SHP77 treated with DMSO at 0.1 percent for 48 hours (cell line): ENCODE data around the gene THAP4.
"Not testable (repeated sequence)": the region's sequence is repeated elsewhere in the genome, so short reads cannot be mapped to it uniquely, and the experiment has no call there.

Source experiments
- DNase-seq: peaks from one replicate; lab custom pipeline; 2025; lab: John Stamatoyannopoulos, UW

THAP4 gene

GRCh38 chr2:241584436-241584835 is 52.5 kb downstream of the THAP4 start:
- no peak for DNase-seq

- no peak for DNase-seq
Observed at GRCh38 chr2:241582806-241583205, 54.2 kb downstream of the THAP4 start.

DNA sequence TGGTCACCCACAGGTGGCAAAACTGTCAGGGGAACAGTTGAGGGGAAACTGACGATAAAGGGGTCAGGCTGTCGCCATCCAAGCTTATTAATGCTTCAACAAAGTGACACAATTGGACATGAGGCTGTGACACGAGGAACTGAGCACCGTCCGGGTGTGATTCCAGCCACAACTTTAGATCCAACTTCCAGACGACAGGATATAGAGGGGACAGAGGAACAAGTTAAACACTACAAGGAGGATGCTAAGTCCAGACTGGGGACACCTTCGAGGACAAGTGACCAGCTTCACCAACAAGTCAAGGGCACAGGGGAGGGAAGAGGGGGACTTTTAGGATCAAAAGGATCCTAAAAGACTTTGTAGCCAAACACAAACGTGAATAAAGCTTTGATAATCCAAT is 54.6 kb downstream of the THAP4 start:
- DNase-seq = no peak

DNA sequence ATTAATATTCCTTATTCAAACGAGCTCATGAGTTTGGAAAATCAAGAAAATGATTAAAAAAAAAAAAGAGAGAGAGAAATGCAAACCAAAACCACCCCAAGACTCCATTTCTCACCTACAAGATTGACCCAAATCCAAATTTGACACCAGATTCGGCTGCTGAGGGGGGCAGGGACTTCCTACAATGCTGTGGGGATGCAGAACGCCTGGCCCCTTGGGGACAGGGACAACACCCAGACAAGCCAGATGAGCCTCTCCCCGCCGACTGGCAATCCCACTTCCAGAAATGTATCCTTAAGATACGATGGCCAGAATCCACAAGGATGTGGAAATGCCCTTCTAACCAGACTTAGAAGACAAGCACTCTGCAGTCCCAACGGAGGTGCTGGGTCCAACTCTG is 57.7 kb downstream of the THAP4 start:
- no peak for DNase-seq

GRCh38 chr2:241577413-241578122 is 59.4 kb downstream of the THAP4 start:
- DNase-seq = no peak

DNA sequence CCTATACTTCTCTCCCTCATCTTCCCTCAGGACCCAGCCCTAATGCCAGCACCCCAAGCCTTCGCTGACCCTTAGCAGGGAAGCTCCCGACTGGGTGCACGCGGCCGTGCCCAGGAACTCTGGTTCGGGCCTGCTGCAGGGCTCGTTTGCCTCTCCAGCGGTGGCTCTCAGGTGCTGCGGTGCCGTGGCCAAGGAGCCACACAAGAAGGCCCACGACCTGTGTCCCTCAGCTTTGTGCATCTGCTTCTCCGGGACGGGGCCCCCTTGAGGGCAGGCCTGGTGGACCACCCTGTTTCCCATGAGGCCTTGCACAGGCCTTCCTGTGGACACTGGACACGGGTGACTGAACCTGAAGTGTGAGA is 60.7 kb downstream of the THAP4 start:
- DNase-seq = no peak

- DNase-seq = no peak
Observed at GRCh38 chr2:241575624-241576292, 61.2 kb downstream of the THAP4 start.

DNA sequence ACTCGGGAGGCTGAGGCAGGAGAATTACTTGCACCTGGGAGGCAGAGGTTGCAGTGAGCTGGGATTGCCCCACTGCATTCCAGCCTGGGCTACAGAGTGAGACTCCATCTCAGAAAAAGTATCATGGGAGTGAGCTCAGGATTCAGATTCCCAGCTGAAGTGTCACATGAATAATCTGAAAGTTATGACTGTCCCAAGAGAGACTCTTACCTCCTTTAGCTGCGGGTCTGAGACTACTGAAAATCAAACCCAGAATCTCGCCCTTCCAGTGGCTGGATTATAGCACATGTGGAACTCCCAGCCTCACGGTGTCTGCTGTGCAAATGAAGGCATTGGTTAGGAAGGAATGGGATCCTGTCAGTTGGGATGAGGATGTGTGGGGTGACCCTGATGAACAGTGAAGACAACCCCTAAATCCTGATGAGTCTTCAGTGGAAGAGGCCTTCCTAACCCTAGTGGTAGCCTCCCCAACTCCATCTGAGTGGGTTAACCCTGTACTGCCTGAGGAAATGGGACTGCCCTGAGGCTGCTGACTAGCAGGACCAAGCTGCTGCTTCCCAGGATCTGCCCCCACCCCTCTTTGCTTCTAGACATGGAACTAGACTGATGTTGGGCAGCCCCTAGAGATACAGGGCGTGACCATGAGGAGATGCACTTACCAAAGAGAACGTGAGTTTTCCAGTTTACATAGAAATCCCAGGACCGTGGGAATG is 61.9 kb downstream of the THAP4 start:
- DNase-seq = no peak

DNA sequence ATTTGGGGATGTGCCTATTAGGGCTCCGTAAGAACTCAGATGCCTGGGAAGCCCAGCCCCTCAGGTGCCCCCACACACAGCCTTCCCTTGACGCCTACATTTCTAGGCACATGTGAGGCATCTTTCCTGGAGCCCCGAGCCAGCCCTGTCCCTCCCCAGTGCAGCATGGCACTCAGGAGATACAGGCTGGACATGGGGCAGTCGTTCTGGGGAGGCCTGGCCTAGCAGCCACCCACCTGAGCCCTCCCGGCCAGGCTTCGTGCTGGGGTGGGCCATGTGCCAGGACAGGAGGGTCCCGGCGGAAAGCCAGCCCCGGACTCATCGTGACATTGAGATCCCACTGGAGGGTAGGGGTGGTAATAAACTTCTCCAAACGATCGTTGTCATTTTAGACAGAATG is 63.2 kb downstream of the THAP4 start:
- DNase-seq = no peak

DNA sequence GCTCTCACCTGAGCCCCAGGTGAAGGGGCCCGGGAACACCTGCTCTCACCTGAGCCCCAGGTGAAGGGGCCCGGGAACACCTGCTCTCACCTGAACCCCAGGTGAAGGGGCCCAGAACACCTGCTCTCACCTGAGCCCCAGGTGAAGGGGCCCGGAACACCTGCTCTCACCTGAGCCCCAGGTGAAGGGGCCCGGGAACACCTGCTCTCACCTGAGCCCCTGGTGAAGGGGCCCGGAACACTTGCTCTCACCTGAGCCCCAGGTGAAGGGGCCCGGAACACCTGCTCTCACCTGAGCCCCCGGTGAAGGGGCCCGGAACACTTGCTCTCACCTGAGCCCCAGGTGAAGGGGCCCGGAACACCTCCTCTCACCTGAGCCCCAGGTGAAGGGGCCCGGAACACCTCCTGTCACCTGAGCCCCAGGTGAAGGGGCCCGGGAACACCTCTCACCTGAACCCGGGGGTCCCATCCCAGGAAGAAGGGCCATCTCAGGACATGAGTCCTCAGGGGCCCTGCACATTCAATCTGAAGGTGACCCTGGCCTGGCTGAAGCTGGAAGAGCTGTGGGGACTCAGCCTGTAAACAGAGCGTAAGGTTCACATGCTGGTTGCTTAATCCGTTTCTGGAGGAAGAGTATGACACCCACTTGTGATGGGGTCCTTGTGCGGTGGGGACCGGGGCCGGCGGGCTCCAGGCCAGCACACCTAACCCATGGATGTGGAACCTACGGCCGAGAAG is 63.9 kb downstream of the THAP4 start:
- not testable (repeated sequence) for DNase-seq

GRCh38 chr2:241571821-241572620 is 64.9 kb downstream of the THAP4 start:
- no peak for DNase-seq

- no peak for DNase-seq
Observed at GRCh38 chr2:241570961-241571581, 65.9 kb downstream of the THAP4 start.

DNA sequence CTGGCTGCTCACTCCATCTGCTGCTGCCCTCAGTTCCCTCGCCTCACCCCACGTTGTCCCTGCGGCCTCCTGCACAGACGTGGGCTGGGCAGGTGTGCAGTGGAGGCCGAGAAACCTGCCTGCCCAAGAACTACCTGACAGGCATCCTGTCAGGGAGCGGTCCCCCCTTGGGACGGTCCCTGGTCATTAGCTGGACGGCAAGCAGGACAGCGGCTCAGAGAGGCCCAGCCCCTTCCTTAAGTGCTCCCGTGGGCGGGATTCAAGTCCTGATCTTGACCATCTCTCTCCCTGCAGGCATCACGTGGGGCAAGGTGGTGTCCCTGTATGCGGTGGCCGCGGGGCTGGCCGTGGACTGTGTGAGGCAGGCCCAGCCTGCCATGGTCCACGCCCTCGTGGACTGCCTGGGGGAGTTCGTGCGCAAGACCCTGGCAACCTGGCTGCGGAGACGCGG is 67.1 kb downstream of the THAP4 start:
- DNase-seq = no peak

DNA sequence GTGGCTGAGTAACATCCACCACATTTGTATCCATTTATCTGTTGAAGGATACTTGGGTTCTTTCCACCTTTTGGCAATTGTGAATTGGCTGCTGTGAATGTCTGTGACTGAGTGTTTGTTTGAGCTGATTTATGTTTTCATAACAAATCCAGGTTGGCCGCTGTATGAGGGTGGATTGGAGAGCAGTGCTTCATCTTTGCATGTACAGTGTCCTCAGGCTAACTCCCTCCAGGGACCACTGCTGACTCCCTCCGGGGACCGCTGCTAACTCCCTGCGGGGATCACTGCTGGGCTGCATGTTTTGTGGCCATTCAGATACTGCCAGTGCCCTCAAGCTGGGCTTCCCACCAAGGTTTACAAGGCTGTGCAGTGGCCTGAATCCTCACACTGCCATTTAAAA is 68.2 kb downstream of the THAP4 start:
- no peak for DNase-seq

GRCh38 chr2:241567776-241568175 is 69.2 kb downstream of the THAP4 start:
- DNase-seq = no peak

DNA sequence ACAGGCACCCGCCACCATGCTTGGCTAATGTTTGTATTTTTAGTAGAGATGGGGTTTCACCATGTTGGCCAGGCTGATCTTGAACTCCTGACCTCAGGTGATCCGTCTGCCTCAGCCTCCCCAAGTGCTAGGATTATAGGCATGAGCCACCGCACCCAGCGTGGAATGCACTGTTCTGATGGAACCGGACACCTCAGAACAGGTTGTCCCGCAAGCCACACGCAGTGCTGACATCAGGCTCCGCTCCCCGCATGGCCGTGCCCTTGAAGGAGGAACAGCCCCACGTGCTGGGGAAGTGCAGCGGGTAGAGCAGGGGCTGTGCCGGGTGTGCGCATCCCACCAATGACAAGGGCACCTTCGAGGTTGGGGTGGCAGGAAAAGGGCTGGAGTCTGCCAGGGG is 69.7 kb downstream of the THAP4 start:
- not testable (repeated sequence) for DNase-seq

DNA sequence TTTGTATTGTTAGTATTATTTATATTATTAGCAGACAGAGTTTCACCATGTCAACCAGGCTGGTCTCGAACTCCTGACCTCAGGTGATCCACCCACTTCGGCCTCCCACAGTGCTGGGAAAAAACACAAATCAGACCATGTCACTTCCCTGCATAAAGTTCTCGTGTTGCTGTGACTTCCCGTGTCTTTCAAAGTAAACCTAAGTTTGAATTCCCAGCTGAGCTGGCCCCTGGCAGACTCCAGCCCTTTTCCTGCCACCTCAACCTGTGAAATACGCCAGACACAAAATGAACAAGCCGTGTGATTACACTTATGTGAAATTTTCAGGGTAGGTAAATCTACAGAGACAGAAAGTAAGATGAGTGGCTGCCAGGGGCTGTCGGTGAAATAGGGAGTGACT is 70.5 kb downstream of the THAP4 start:
- no peak for DNase-seq

DNA sequence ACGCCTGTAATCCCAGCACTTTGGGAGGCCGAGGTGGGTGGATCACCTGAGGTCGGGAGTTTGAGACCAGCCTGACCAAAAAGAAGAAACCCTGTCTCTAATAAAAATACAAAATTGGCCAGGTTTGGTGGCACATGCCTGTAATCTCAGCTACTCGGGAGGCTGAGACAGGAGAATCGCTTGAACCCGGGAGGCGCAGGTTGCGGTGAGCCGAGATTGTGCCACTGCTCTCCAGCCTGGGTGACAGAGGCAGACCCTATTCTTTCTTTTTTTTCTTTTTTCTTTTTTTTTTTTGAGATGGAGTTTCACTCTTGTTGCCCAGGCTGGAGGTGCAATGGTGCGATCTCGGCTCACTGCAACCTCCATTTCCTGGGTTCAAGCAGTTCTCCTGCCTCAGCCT is 70.9 kb downstream of the THAP4 start:
- DNase-seq = not testable (repeated sequence)

GRCh38 chr2:241565411-241565810 is 71.5 kb downstream of the THAP4 start:
- no peak for DNase-seq

GRCh38 chr2:241564596-241565410 is 72.2 kb downstream of the THAP4 start:
- DNase-seq = no peak
